Naive thymus-derived CD4-positive, alpha-beta T cell (primary cell): ENCODE data around the gene CAMTA1. TPM values are rescaled to one million over a fixed set of nuclear protein-coding genes. Genes with fewer than 3 reads are reported as not detected.

Experiments
- ATAC-seq: fragments of 150-1000 bp; cut with Tn5 transposase; 2 replicates; pipeline ENCODE4 v1.10.0; 2021; ENCODE audit warnings: mild to moderate bottlenecking, moderate library complexity
- CTCF ChIA-PET: fragments of 350-600 bp; sonication (Branson Sonifier 250); formaldehyde crosslinking; loops from one replicate; lab custom pipeline; 2021; ENCODE audit warnings: antibody characterized with exemption; lab: Charles Lee
- POLR2A ChIA-PET: fragments of 350-600 bp; sonication (Branson Sonifier 250); formaldehyde crosslinking; loops from one replicate; lab custom pipeline; 2021; ENCODE audit warnings: antibody characterized with exemption, inconsistent platforms; lab: Charles Lee
- DNase-seq, 9 donors: peaks; one replicate each; pipeline versions ENCODE4 v3.0.0 to v3.0.0-alpha.2; 2020 to 2022; ENCODE audit warnings: mixed read lengths in 1 of 9
- H3K27ac ChIP-seq: one replicate; pipeline ENCODE4 v1.7.0; 2013; ENCODE audit warnings: mild to moderate bottlenecking, low read depth, low read length, moderate library complexity
- H3K27me3 ChIP-seq, 2 donors: one replicate each; pipeline ENCODE4 v1.7.0; 2013; ENCODE audit warnings: low read length in 2 of 2, mild to moderate bottlenecking in 2 of 2, moderate library complexity in 2 of 2; ENCODE audit not compliant: control insufficient read depth in 2 of 2, insufficient read depth in 2 of 2
- H3K36me3 ChIP-seq, 3 experiments: 1 replicate in 2 of 3; 2 replicates in 1 of 3; pipeline ENCODE4 v1.7.0; 2013; ENCODE audit warnings: low read length in 3 of 3, mild to moderate bottlenecking in 3 of 3, moderate library complexity in 1 of 3; ENCODE audit not compliant: insufficient read depth in 3 of 3, control insufficient read depth in 2 of 3
- H3K4me1 ChIP-seq, 2 donors: one replicate each; pipeline ENCODE4 v1.7.0; 2013; ENCODE audit warnings: low read length in 2 of 2, mild to moderate bottlenecking in 2 of 2, moderate library complexity in 1 of 2; ENCODE audit not compliant: control insufficient read depth in 2 of 2, insufficient read depth in 2 of 2
- H3K4me3 ChIP-seq: 2 replicates; pipeline ENCODE4 v1.7.0; 2013; ENCODE audit warnings: mild to moderate bottlenecking, low read length
- H3K9me3 ChIP-seq, 3 experiments: 1 replicate in 2 of 3; 2 replicates in 1 of 3; pipeline ENCODE4 v1.7.0; 2013; ENCODE audit warnings: low read length in 3 of 3; ENCODE audit not compliant: control insufficient read depth in 2 of 3
- H3K27ac Mint-ChIP-seq, 9 donors: one replicate each; pipeline ENCODE4 v1.8.0; 2020 to 2022; ENCODE audit warnings: mixed read lengths in 9 of 9, mild to moderate bottlenecking in 8 of 9, moderate library complexity in 5 of 9, inconsistent platforms in 2 of 9
- H3K27me3 Mint-ChIP-seq, 5 donors: one replicate each; pipeline ENCODE4 v1.8.0; 2021 to 2022; ENCODE audit warnings: mixed read lengths in 5 of 5, mild to moderate bottlenecking in 1 of 5
- H3K36me3 Mint-ChIP-seq, 5 donors: one replicate each; pipeline ENCODE4 v1.8.0; 2020 to 2022; ENCODE audit warnings: mixed read lengths in 5 of 5, mild to moderate bottlenecking in 3 of 5, inconsistent platforms in 1 of 5
- H3K4me1 Mint-ChIP-seq, 7 donors: one replicate each; pipeline ENCODE4 v1.8.0; 2020 to 2022; ENCODE audit warnings: mixed read lengths in 7 of 7, mild to moderate bottlenecking in 3 of 7, inconsistent platforms in 1 of 7
- H3K4me3 Mint-ChIP-seq, 10 donors: one replicate each; pipeline ENCODE4 v1.8.0; 2020 to 2022; ENCODE audit warnings: mild to moderate bottlenecking in 10 of 10, mixed read lengths in 10 of 10, moderate library complexity in 6 of 10, inconsistent platforms in 2 of 10
- H3K9me3 Mint-ChIP-seq, 11 donors: one replicate each; pipeline ENCODE4 v1.8.0; 2020 to 2022; ENCODE audit warnings: mixed read lengths in 11 of 11, mild to moderate bottlenecking in 4 of 11, inconsistent platforms in 1 of 11, moderate library complexity in 1 of 11
- intact Hi-C, 2 donors: fragments of 100-400 bp; cut with micrococcal nuclease; formaldehyde crosslinking; loops; one replicate each; pipeline ENCODE4 v1.15.1; 2023
- polyA plus RNA-seq, 2 donors: library from polyadenylated mRNA; unstranded; fragments of 300-500 nt; fragmentation: Illumina TruSeq; gene quantifications; one replicate each; pipeline ENCODE4 v1.2.3, GENCODE V29; 2021
- total RNA-seq, 6 experiments: library from RNA in 5 of 6; stranded (reverse) in 5 of 6; gene quantifications; 1 replicate in 5 of 6; 2 replicates in 1 of 6; pipeline ENCODE4 v1.2.3 and lab custom pipeline; 2021 to 2026

The CAMTA1 gene
- total and polyA plus RNA-seq, 7 experiments from 2014 or later = 38.1 to 68.6 (median 42.6) TPM

DNA sequence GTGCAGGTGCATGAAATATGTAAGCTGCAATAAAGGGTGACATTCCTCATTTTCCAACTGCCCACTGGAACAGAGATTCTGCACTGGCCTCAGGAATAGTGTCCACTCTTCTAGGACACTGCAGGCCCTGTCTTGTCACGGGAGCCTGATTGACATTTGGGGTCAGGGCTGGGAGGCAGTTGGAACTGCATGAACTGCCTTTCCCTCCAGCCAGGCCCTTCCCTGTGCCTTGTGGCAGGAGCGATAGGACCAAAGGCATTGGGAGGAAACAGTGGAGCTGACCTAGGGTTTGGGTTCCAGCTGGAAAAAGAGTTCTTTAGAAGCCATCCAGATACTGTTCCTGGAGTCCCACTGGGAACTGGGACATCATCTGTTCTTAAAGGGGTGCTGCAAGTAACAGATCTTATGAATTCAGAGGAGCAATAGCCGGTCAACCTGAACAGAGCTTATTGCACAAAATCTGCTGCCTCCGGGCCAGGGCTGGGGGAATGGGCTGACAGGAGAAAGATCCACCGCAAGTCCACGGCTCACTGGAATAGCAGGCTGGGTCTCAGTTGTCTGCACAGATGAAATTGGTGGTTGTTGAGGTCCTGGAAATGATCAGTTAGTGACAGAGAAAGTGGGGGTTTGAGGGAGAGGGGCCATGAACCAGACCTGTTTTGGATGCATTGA lies 451.7 kb downstream of the CAMTA1 start:
- H3K4me1 ChIP-seq = no peaks in the 10 kb centered on the region
- no peaks in the 10 kb centered on the region for H3K9me3 ChIP-seq
- H3K27me3 ChIP-seq = no peaks in the 10 kb centered on the region
- POLR2A ChIA-PET = no interaction called here
- H3K27ac ChIP-seq = no peak overlapping the region
- no peak overlapping the region for H3K4me3 ChIP-seq
- Mint-ChIP-seq H3K36me3 (no peaks in the 10 kb centered on the region), H3K27ac (no peak overlapping the region), H3K9me3 (peaks cover 0 to 6% (median 0%) of the 10 kb centered on the region in 11 donors), H3K4me1 (no peaks in the 10 kb centered on the region), H3K4me3 (no peak overlapping the region), H3K27me3 (peaks cover 8 to 55% (median 37%) of the 10 kb centered on the region in 5 donors)
- CTCF ChIA-PET = no interaction called here
- DNase-seq (no peak), ATAC-seq (no peak)
- H3K36me3 ChIP-seq = no peaks in the 10 kb centered on the region
- intact Hi-C loops = no loop called here

- H3K9me3 Mint-ChIP-seq = peaks cover 0 to 10% (median 0%) of the 10 kb centered on the region in 11 donors
- no peak overlapping the region for H3K27ac Mint-ChIP-seq
- H3K27ac ChIP-seq = no peak overlapping the region
- no peak for DNase-seq
- POLR2A ChIA-PET = no interaction called here
- no peaks in the 10 kb centered on the region for H3K36me3 ChIP-seq
- peaks cover 14 to 38% (median 29%) of the 10 kb centered on the region in 5 donors for H3K27me3 Mint-ChIP-seq
- no peaks in the 10 kb centered on the region for H3K4me1 Mint-ChIP-seq
- H3K4me3 Mint-ChIP-seq = no peak overlapping the region
- no peaks in the 10 kb centered on the region for H3K9me3 ChIP-seq
- no peaks in the 10 kb centered on the region for H3K36me3 Mint-ChIP-seq
- ATAC-seq = no peak
- no peaks in the 10 kb centered on the region for H3K4me1 ChIP-seq
- no peak overlapping the region for H3K4me3 ChIP-seq
- intact Hi-C loops = no loop called here
- CTCF ChIA-PET = no interaction called here
- no peaks in the 10 kb centered on the region for H3K27me3 ChIP-seq
These were observed 461.9 kb downstream of the CAMTA1 start for GRCh38 chr1:7247158-7247557.

DNA sequence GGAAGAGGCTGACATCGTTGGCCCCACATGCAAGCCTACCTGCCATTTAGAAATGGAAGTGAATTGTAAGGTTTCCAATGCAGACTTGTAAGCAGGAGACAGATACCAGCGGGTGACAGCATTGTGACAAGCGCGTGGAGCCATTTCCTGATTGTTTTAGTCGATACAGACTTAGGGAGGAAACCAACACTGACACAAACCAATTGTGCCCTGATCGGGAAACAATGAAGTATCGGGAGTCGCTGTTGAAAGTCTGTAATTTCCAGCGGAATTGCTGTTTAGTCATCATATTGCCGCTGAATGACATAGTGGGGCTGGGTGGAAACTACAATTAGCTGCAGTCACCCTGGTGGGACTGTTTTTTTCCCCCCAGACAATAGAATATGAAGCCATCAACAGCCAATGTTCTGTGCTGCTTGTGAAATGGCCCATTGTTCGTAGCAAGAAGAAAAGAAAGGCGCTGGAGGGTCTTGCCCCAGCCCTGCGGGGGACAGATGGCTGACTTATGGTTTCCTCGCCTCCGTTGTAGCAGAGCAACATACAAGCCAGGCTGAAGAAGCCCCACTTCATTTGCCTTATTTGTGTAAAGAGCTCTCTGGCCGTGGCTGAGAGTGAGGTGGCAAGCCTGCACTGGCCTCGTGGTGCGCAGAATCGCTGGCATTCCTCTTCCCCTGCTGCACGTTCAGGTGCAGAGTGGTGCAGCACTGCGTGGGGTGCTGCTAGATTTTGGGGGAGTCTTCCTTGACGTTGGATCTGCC lies 462.7 kb downstream of the CAMTA1 start:
- Histone ChIP-seq H3K9me3 (no peaks in the 10 kb centered on the region), H3K36me3 (no peaks in the 10 kb centered on the region), H3K27me3 (no peaks in the 10 kb centered on the region), H3K27ac (no peak overlapping the region), H3K4me3 (no peak overlapping the region), H3K4me1 (no peaks in the 10 kb centered on the region)
- DNase-seq (no peak), ATAC-seq (no peak)
- H3K4me3 Mint-ChIP-seq = no peak overlapping the region
- POLR2A ChIA-PET = no interaction called here
- no peaks in the 10 kb centered on the region for H3K4me1 Mint-ChIP-seq
- CTCF ChIA-PET = no interaction called here
- no peaks in the 10 kb centered on the region for H3K36me3 Mint-ChIP-seq
- H3K27me3 Mint-ChIP-seq = peaks cover 14 to 38% (median 29%) of the 10 kb centered on the region in 5 donors
- H3K27ac Mint-ChIP-seq = no peak overlapping the region
- H3K9me3 Mint-ChIP-seq = peaks cover 0 to 8% (median 0%) of the 10 kb centered on the region in 11 donors
- intact Hi-C loops = no loop called here

- Mint-ChIP-seq H3K27me3 (peaks cover 14 to 45% (median 29%) of the 10 kb centered on the region in 5 donors), H3K36me3 (no peaks in the 10 kb centered on the region), H3K4me1 (no peaks in the 10 kb centered on the region), H3K4me3 (no peak overlapping the region), H3K27ac (no peak overlapping the region), H3K9me3 (peaks cover 0 to under 1% (median 0%) of the 10 kb centered on the region in 11 donors)
- H3K4me1 ChIP-seq = no peaks in the 10 kb centered on the region
- H3K27me3 ChIP-seq = no peaks in the 10 kb centered on the region
- H3K4me3 ChIP-seq = no peak overlapping the region
- CTCF ChIA-PET = no interaction called here
- no peaks in the 10 kb centered on the region for H3K36me3 ChIP-seq
- H3K9me3 ChIP-seq = no peaks in the 10 kb centered on the region
- ATAC-seq (no peak), DNase-seq (no peak)
- intact Hi-C loops = no loop called here
- no peak overlapping the region for H3K27ac ChIP-seq
- POLR2A ChIA-PET = no interaction called here
These were observed 463.4 kb downstream of the CAMTA1 start for GRCh38 chr1:7248549-7249199.

- Histone ChIP-seq H3K4me1 (no peaks in the 10 kb centered on the region), H3K27me3 (no peaks in the 10 kb centered on the region), H3K4me3 (no peak overlapping the region), H3K9me3 (no peaks in the 10 kb centered on the region), H3K36me3 (no peaks in the 10 kb centered on the region), H3K27ac (no peak overlapping the region)
- ChIA-PET POLR2A (no interaction called here), CTCF (no interaction called here)
- DNase-seq = no peak
- H3K4me3 Mint-ChIP-seq = no peak overlapping the region
- no peak for ATAC-seq
- H3K27ac Mint-ChIP-seq = no peak overlapping the region
- H3K9me3 Mint-ChIP-seq = no peaks in the 10 kb centered on the region
- no peaks in the 10 kb centered on the region for H3K4me1 Mint-ChIP-seq
- H3K27me3 Mint-ChIP-seq = peaks cover 14 to 51% (median 29%) of the 10 kb centered on the region in 5 donors
- intact Hi-C loops = no loop called here
- no peaks in the 10 kb centered on the region for H3K36me3 Mint-ChIP-seq
These were observed 464.3 kb downstream of the CAMTA1 start for GRCh38 chr1:7249516-7249915.

DNA sequence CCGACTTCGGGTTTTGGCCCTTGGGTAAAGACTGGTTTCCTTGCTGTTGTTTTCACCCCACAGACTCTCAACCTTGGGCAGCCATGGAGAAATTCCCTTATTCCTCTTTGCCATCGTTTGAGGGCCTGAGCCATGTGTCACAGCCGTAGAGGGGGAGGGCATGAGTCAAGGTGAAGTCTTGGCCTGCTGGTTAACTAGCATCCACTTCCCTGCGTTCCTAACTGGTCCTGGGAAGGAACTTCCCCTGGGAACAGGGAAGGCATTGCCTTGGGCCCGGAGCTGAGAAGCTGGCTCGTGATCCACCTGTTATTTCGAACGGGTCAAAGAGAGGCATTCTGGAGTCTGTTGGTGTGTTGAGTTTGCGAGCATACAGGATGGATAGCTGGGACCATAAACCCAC lies 464.9 kb downstream of the CAMTA1 start:
- Histone ChIP-seq H3K27me3 (no peaks in the 10 kb centered on the region), H3K4me3 (no peak overlapping the region), H3K9me3 (no peaks in the 10 kb centered on the region), H3K4me1 (no peaks in the 10 kb centered on the region), H3K27ac (no peak overlapping the region), H3K36me3 (no peaks in the 10 kb centered on the region)
- Mint-ChIP-seq H3K9me3 (no peaks in the 10 kb centered on the region), H3K4me1 (no peaks in the 10 kb centered on the region), H3K27ac (no peak overlapping the region), H3K36me3 (no peaks in the 10 kb centered on the region), H3K4me3 (no peak overlapping the region), H3K27me3 (peaks cover 14 to 51% (median 29%) of the 10 kb centered on the region in 5 donors)
- POLR2A ChIA-PET = no interaction called here
- DNase-seq (no peak), ATAC-seq (no peak)
- intact Hi-C loops = no loop called here
- CTCF ChIA-PET = no interaction called here
